Stomach smooth muscle (tissue), 2 donors: ENCODE results near the gene CABP4.
A peak's percentile ranks its signal among the peaks of the same experiment; 100 is the strongest.
"Not testable (repeated sequence)": the region's sequence is repeated elsewhere in the genome, so short reads cannot be mapped to it uniquely, and the experiment has no call there.

ENCODE experiments used
- H3K27ac ChIP-seq: one replicate; pipeline ENCODE4 v1.7.0; 2013; ENCODE audit warnings: mild to moderate bottlenecking, low read length, inconsistent platforms
- H3K27me3 ChIP-seq, 2 donors: one replicate each; pipeline ENCODE4 v1.7.0; 2013; ENCODE audit warnings: low read length in 2 of 2; ENCODE audit not compliant: insufficient read depth in 2 of 2, control insufficient read depth in 1 of 2
- H3K36me3 ChIP-seq, 2 donors: one replicate each; pipeline ENCODE4 v1.7.0; 2013; ENCODE audit warnings: low read length in 2 of 2; ENCODE audit not compliant: control insufficient read depth in 2 of 2, insufficient read depth in 2 of 2
- H3K4me1 ChIP-seq: one replicate; pipeline ENCODE4 v1.7.0; 2013; ENCODE audit warnings: low read length; ENCODE audit not compliant: control insufficient read depth, insufficient read depth
- H3K4me3 ChIP-seq, 2 donors: one replicate each; pipeline ENCODE4 v1.7.0; 2013; ENCODE audit warnings: low read length in 2 of 2
- H3K9ac ChIP-seq, 2 donors: one replicate each; pipeline ENCODE4 v1.7.0; 2013; ENCODE audit warnings: low read length in 2 of 2, mild to moderate bottlenecking in 1 of 2
- H3K9me3 ChIP-seq, 2 donors: one replicate each; pipeline ENCODE4 v1.7.0; 2013; ENCODE audit warnings: low read length in 2 of 2; ENCODE audit not compliant: control insufficient read depth in 2 of 2
- donor health status: healthy.
- donor health status: Pancreatic carcinoma.

Gene CABP4

GRCh38 chr11:67463680-67464410 lies 8.7 kb downstream of the CABP4 start:
- Histone ChIP-seq H3K9me3 (no peaks in the 10 kb centered on the region), H3K27me3 (no peaks in the 10 kb centered on the region), H3K4me1 (peaks cover 35% of the 10 kb centered on the region), H3K9ac (peak overlapping the region; percentile 72 to 84), H3K4me3 (peak overlapping the region; percentile 77 to 79), H3K27ac (peak overlapping the region; percentile 90), H3K36me3 (no peaks in the 10 kb centered on the region)

GRCh38 chr11:67464411-67465188 lies 9.4 kb downstream of the CABP4 start:
- Histone ChIP-seq H3K9me3 (no peaks in the 10 kb centered on the region), H3K4me3 (peak overlapping the region; percentile 77 to 79), H3K27me3 (no peaks in the 10 kb centered on the region), H3K36me3 (no peaks in the 10 kb centered on the region), H3K27ac (peak overlapping the region; percentile 90), H3K4me1 (peaks cover 37% of the 10 kb centered on the region), H3K9ac (peak overlapping the region; percentile 72 to 84)

- peaks cover 38% of the 10 kb centered on the region for H3K4me1 ChIP-seq
- peak overlapping the region; percentile 90 for H3K27ac ChIP-seq
- H3K36me3 ChIP-seq: no peaks in the 10 kb centered on the region
- peak overlapping the region; percentile 21 to 84 for H3K9ac ChIP-seq
- H3K9me3 ChIP-seq: no peaks in the 10 kb centered on the region
- H3K27me3 ChIP-seq: no peaks in the 10 kb centered on the region
- peak overlapping the region; percentile 77 to 79 for H3K4me3 ChIP-seq
These were observed 10.0 kb downstream of the CABP4 start for GRCh38 chr11:67465189-67465510.

GRCh38 chr11:67465530-67465929 lies 10.4 kb downstream of the CABP4 start:
- H3K4me1 ChIP-seq: peaks cover 38% of the 10 kb centered on the region

GRCh38 chr11:67466367-67466766 lies 11.2 kb downstream of the CABP4 start:
- Histone ChIP-seq H3K27me3 (no peaks in the 10 kb centered on the region), H3K27ac (peak overlapping the region; percentile 31), H3K4me1 (peaks cover 38% of the 10 kb centered on the region), H3K9ac (no peak overlapping the region), H3K4me3 (no peak overlapping the region), H3K36me3 (no peaks in the 10 kb centered on the region), H3K9me3 (no peaks in the 10 kb centered on the region)

More at GRCh38 chr11:67465530-67465929, 10.4 kb downstream of the CABP4 start:
- H3K27me3 ChIP-seq, H3K36me3 ChIP-seq, H3K9ac ChIP-seq, H3K9me3 ChIP-seq: not testable (repeated sequence)
- Histone ChIP-seq H3K4me3 (peak overlapping the region in 1 of 2 donors; percentile 77), H3K27ac (peak overlapping the region; percentile 90)

- H3K9ac ChIP-seq: peak overlapping the region; percentile 64 to 87
- peaks cover 38% of the 10 kb centered on the region for H3K4me1 ChIP-seq
- no peak overlapping the region for H3K4me3 ChIP-seq
- H3K27me3 ChIP-seq: no peaks in the 10 kb centered on the region
- H3K9me3 ChIP-seq: no peaks in the 10 kb centered on the region
- peak overlapping the region; percentile 31 for H3K27ac ChIP-seq
- H3K36me3 ChIP-seq: no peaks in the 10 kb centered on the region
These were observed 12.0 kb downstream of the CABP4 start for GRCh38 chr11:67466962-67467771.

GRCh38 chr11:67468056-67468455 lies 12.9 kb downstream of the CABP4 start:
- H3K27ac ChIP-seq: peak overlapping the region; percentile 85
- H3K4me3 ChIP-seq: peak overlapping the region; percentile 67 to 85
- H3K9me3 ChIP-seq: no peaks in the 10 kb centered on the region
- no peaks in the 10 kb centered on the region for H3K27me3 ChIP-seq
- H3K9ac ChIP-seq: peak overlapping the region; percentile 64 to 87
- H3K36me3 ChIP-seq: no peaks in the 10 kb centered on the region
- H3K4me1 ChIP-seq: peaks cover 38% of the 10 kb centered on the region

- Histone ChIP-seq H3K4me3 (peak overlapping the region; percentile 67 to 85), H3K4me1 (peaks cover 38% of the 10 kb centered on the region), H3K27me3 (no peaks in the 10 kb centered on the region), H3K9me3 (no peaks in the 10 kb centered on the region), H3K27ac (peak overlapping the region; percentile 85), H3K9ac (peak overlapping the region; percentile 64 to 87), H3K36me3 (no peaks in the 10 kb centered on the region)
These were observed 13.3 kb downstream of the CABP4 start for GRCh38 chr11:67468456-67468758.

- no peaks in the 10 kb centered on the region for H3K9me3 ChIP-seq
- no peaks in the 10 kb centered on the region for H3K27me3 ChIP-seq
- H3K9ac ChIP-seq: peak within 1 kb of the TSS; percentile 90 to 94
- H3K4me3 ChIP-seq: peak within 1 kb of the TSS; percentile 83 to 85
- peak within 1 kb of the TSS; percentile 85 for H3K27ac ChIP-seq
- no peaks in the 10 kb centered on the region for H3K36me3 ChIP-seq
- peaks cover 34% of the 10 kb centered on the region for H3K4me1 ChIP-seq
These were observed 13.8 kb downstream of the CABP4 start, which contains the start of gene TMEM134 for GRCh38 chr11:67468759-67469507. Gene TMEM134 (minus strand): TSS chr11:67469251. CDS start chr11:67469192, 59 bp downstream.

GRCh38 chr11:67469508-67469811 lies 14.3 kb downstream of the CABP4 start:
- peak overlapping the region; percentile 85 for H3K27ac ChIP-seq
- H3K9ac ChIP-seq: peak overlapping the region; percentile 90 to 94
- peak overlapping the region; percentile 83 to 85 for H3K4me3 ChIP-seq
- no peaks in the 10 kb centered on the region for H3K9me3 ChIP-seq
- H3K4me1 ChIP-seq: peaks cover 29% of the 10 kb centered on the region
- H3K36me3 ChIP-seq: no peaks in the 10 kb centered on the region
- no peaks in the 10 kb centered on the region for H3K27me3 ChIP-seq
